ENCODE measurements around the gene MTOR. TPM values are rescaled to one million over a fixed set of nuclear protein-coding genes. Genes with fewer than 3 reads are reported as not detected.

Gene MTOR
- total and polyA plus RNA-seq, 2 of the 8 experiments (the other 6 are each of a cell fraction or from before 2014, with no cell fraction given): 44.2 to 76.8 TPM

DNA sequence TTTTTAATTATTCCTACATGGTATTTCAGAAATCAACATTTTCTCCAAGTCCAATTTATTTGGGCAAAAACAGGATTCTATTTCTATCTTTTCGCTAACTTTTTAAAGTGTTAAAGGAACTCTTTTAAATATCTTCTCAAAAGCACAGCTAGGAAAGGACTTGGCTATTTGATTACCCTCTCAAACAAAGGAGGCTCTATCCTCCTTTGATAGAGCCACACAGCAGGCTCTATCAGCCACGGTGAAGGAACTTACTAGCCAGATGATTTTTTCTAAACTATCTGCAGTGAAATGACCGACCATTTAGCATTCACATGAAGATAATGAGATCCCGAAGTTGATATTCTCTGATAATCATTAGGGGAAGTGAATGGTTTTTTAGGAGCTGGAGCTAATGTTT is 64.1 kb downstream of the MTOR start:
- H3K4me2 ChIP-seq (ENCODE audit: insufficient read depth in 1 of 2, low read depth in 2 of 2, low read length in 2 of 2): no peak overlapping the region
- no peak overlapping the region for H2BK12ac ChIP-seq (ENCODE audit: low read depth, low read length)
- H3K4ac ChIP-seq (replicated peaks; ENCODE audit: insufficient read length, low read depth, low read length): no peak overlapping the region
- H4K8ac ChIP-seq (ENCODE audit: extremely low read depth, insufficient read depth, low read length): no peak overlapping the region
- no peak overlapping the region for H2BK5ac ChIP-seq (ENCODE audit: low read depth, low read length)
- ChIA-PET CTCF (ENCODE audit: partially characterized antibody) (interaction anchor here (1.3 to 4.4 kb wide), 4 partner anchors 16 to 161 kb away, joined by 3 to 14 read pairs (median 6); no protein-coding TSS in a partner anchor), POLR2A (ENCODE audit: partially characterized antibody) (interaction anchor here (0.6 kb wide), 1 partner anchor 104 kb away, joined by 3 read pairs; no protein-coding TSS in a partner anchor)
- no peak overlapping the region for H3K56ac ChIP-seq (replicated peaks; ENCODE audit: insufficient read length, low read depth, low read length)
- no peak overlapping the region for H2BK120ac ChIP-seq (replicated peaks; ENCODE audit: low read depth, low read length)
- H3K27me3 ChIP-seq (replicated peaks in 1 of 4; ENCODE audit: control insufficient read depth in 3 of 4, extremely low read depth in 1 of 4, insufficient read depth in 3 of 4, low read length in 3 of 4): no peaks in the 10 kb centered on the region
- H3K79me2 ChIP-seq (ENCODE audit: control insufficient read depth in 1 of 2, insufficient read depth in 2 of 2, low read length in 2 of 2): no peaks in the 10 kb centered on the region
- FAIRE-seq: no peak
- no peak overlapping the region for H2AFZ ChIP-seq (ENCODE audit: low read length)
- no peak overlapping the region for H4K5ac ChIP-seq (ENCODE audit: insufficient read length, low read depth, low read length)
- H3K36me3 ChIP-seq (ENCODE audit: control insufficient read depth in 2 of 4, insufficient read depth in 4 of 4, low read length in 3 of 4): peaks cover 9 to 50% (median 33%) of the 10 kb centered on the region in 4 experiments; a peak in 6 of 8 replicates
- no peak for DNase-seq (ENCODE audit: low read depth in 1 of 2, low spot score in 2 of 2)
- no peak overlapping the region for H3K23ac ChIP-seq (ENCODE audit: insufficient read length)
- no peak overlapping the region for H3K27ac ChIP-seq (ENCODE audit: low read depth, low read length)
- H3K9me3 ChIP-seq (ENCODE audit: insufficient read depth in 2 of 2, low read depth in 1 of 2, low read length in 1 of 2): no peaks in the 10 kb centered on the region
- H4K91ac ChIP-seq (replicated peaks; ENCODE audit: insufficient read length, low read length): no peak overlapping the region
- no peaks in the 10 kb centered on the region for H3K23me2 ChIP-seq (ENCODE audit: low read depth, low read length)
- WGBS, 2 experiments (ENCODE audit: extremely low coverage in 1 of 2, insufficient coverage in 1 of 2, insufficient read length in 1 of 2, insufficient replicate concordance in 2 of 2, low coverage in 1 of 2, low lambda C conversion rate in 2 of 2, missing lambda C conversion rate in 1 of 2): 89% methylated on average over 4 of the region's 4 CpGs; no CpG with 5 or more reads in 1 of the 2 experiments
- H2BK20ac ChIP-seq (ENCODE audit: low read length): no peak overlapping the region
- H3K18ac ChIP-seq (ENCODE audit: extremely low read depth, low read length): no peak overlapping the region
- H3K4me3 ChIP-seq (ENCODE audit: extremely low read depth in 1 of 4, insufficient read depth in 2 of 4, low read depth in 3 of 4, low read length in 4 of 4): no peak overlapping the region
- H3K4me1 ChIP-seq (replicated peaks in 1 of 4; ENCODE audit: control insufficient read depth in 3 of 4, insufficient read depth in 4 of 4, low read length in 3 of 4): no peaks in the 10 kb centered on the region
- no peaks in the 10 kb centered on the region for H3K79me1 ChIP-seq (ENCODE audit: low read depth, low read length)
- no peak overlapping the region for H2BK15ac ChIP-seq (ENCODE audit: low read length)
- H3K14ac ChIP-seq (ENCODE audit: insufficient read length): no peak overlapping the region
- TF ChIP-seq, protein P1, sequence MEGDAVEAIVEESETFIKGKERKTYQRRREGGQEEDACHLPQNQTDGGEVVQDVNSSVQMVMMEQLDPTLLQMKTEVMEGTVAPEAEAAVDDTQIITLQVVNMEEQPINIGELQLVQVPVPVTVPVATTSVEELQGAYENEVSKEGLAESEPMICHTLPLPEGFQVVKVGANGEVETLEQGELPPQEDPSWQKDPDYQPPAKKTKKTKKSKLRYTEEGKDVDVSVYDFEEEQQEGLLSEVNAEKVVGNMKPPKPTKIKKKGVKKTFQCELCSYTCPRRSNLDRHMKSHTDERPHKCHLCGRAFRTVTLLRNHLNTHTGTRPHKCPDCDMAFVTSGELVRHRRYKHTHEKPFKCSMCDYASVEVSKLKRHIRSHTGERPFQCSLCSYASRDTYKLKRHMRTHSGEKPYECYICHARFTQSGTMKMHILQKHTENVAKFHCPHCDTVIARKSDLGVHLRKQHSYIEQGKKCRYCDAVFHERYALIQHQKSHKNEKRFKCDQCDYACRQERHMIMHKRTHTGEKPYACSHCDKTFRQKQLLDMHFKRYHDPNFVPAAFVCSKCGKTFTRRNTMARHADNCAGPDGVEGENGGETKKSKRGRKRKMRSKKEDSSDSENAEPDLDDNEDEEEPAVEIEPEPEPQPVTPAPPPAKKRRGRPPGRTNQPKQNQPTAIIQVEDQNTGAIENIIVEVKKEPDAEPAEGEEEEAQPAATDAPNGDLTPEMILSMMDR (IDR thresholded peaks at IDR 0.05; ENCODE audit: control extremely low read depth in 1 of 3, insufficient read depth in 1 of 3, low read depth in 1 of 3, low read length in 3 of 3): no peak
- peaks cover 0 to 2% of the 10 kb centered on the region in 2 experiments for H4K20me1 ChIP-seq (replicated peaks in 1 of 2; ENCODE audit: control insufficient read depth in 1 of 2, insufficient read depth in 2 of 2, low read length in 2 of 2)
- H3K9ac ChIP-seq (replicated peaks in 1 of 4; ENCODE audit: extremely low read depth in 1 of 4, low read depth in 3 of 4, low read length in 3 of 4): no peak overlapping the region
- H2AK5ac ChIP-seq (ENCODE audit: low read depth, low read length): no peak overlapping the region

All from H1 (cell line).